GM12873 (cell line): ENCODE measurements around the gene EFNA4.

Experiments
- TF ChIP-seq, protein P1 (sequence below): IDR thresholded peaks from 2 replicates; pipeline ENCODE4 v1.5.1; 2012; ENCODE audit warnings: low read depth, mild to moderate bottlenecking, moderate library complexity, low read length, control low read depth; ENCODE audit not compliant: insufficient read depth; ENCODE audit errors: missing control alignments

The EFNA4 gene

GRCh38 chr1:155104605-155105534 lies 41.3 kb downstream of the EFNA4 start:
- TF ChIP-seq, protein P1, sequence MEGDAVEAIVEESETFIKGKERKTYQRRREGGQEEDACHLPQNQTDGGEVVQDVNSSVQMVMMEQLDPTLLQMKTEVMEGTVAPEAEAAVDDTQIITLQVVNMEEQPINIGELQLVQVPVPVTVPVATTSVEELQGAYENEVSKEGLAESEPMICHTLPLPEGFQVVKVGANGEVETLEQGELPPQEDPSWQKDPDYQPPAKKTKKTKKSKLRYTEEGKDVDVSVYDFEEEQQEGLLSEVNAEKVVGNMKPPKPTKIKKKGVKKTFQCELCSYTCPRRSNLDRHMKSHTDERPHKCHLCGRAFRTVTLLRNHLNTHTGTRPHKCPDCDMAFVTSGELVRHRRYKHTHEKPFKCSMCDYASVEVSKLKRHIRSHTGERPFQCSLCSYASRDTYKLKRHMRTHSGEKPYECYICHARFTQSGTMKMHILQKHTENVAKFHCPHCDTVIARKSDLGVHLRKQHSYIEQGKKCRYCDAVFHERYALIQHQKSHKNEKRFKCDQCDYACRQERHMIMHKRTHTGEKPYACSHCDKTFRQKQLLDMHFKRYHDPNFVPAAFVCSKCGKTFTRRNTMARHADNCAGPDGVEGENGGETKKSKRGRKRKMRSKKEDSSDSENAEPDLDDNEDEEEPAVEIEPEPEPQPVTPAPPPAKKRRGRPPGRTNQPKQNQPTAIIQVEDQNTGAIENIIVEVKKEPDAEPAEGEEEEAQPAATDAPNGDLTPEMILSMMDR = no peak

GRCh38 chr1:155105604-155106011 lies 42.1 kb downstream of the EFNA4 start:
- TF ChIP-seq, protein P1 = no peak

DNA sequence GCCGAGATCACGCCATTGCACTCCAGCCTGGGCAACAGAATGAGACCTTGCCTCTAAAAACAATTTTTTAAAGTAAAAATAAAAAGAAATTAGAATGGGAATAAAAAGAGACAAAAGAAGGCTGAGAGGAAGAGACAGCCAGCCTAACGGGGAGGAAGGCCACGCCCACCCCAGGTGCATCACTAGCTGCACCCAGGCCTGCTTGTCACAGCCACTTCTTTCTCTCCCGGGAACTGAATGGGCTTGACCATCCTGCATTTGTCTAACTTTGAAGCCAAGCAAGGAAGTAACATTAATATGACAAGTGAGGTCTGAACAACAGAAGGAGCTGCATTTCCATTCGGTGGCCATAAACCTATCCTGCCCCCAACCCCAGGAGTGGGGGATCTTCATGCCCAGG lies 43.3 kb downstream of the EFNA4 start:
- TF ChIP-seq, protein P1 = no peak

GRCh38 chr1:155107309-155108264 lies 44.0 kb downstream of the EFNA4 start:
- TF ChIP-seq, protein P1 = no peak

DNA sequence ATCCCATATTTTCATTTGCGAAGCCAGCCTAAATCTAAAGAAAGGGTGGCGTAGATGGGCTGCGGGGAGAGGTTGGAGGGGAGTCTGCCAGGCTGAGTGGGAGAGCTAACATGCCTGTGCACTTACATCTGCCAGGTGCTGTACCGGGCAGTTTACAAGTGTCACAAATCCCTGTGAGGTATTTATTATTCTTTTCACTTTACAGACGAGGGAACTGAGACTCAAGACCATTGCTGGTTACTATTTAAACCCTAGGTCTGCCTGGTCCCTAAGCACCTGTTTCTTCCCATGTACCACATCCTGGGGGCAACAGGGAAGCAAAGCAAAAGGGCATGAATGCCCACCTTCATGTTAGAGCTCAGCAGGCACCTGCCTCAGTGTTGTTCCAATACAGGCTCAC lies 44.8 kb downstream of the EFNA4 start:
- TF ChIP-seq, protein P1 = no peak

GRCh38 chr1:155110381-155110780 lies 46.8 kb downstream of the EFNA4 start:
- TF ChIP-seq, protein P1 = no peak

GRCh38 chr1:155110826-155111225 lies 47.3 kb downstream of the EFNA4 start:
- TF ChIP-seq, protein P1 = no peak
